ENCODE measurements around the gene CLDN4.
A peak's percentile ranks its signal among the peaks of the same experiment; 100 is the strongest.

CLDN4 gene

DNA sequence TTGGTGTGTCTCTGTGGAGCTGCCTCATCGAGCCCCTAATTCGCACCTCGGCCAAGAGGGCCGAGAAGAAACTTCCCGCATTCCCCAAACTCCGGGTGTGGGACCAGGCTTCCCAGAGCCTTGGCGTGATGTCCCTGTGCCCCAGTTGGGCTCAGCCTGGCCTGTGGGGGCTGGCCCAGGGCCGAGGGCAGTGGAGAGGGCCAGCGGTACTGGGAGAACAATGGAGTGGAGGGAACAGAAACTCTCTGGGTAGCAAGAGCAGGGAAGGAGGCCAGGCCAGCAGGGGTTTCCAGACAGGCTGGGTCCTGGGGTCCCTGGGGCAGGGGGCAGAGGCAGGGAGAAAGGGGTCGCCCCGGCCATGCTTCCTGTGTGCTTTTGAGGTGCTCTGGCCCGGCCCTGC is 46.2 kb downstream of the CLDN4 start:
- H3K18ac ChIP-seq (ENCODE audit: low read length): no peak overlapping the region
- no peak overlapping the region for H4K91ac ChIP-seq (ENCODE audit: low read depth, low read length, poor library complexity)

DNA sequence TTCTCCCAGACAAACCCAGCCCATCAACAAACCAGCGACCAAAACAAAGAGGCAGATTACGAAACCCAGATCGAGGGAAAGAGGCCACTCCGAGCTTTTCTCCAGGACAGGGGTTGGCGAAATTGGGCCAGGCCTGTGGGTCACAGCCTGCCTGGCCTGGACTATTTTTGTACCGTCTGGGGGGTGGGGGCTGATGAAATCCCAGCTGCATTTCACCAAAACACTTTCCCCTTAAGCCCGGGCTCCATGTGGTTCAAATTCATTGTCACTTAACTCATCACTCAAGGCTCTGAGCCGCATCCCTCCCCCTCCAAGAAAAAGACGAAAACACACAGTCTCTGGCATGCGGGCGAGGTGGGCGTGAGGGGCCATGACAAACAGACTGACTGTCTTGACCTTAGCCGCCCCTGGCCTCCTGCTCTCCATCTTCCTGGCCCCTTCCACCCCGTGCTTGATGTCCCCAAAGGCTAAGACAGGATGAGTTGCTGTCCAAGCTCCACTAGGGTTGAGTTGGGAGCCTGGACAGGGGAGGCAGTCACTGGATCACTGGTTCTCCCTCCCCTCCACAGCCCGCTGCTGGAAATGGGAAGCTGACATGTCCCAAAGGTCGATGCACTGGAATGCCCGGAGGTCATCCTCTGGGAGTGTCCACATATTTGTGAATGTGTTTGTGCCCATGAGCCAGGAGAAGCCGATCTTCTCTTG is 49.3 kb downstream of the CLDN4 start:
- Histone ChIP-seq H2BK120ac (ENCODE audit: low read depth, low read length) (no peak overlapping the region), H3K18ac (ENCODE audit: low read length) (peak overlapping the region; percentile 29), H3K4ac (ENCODE audit: low read length) (no peak overlapping the region), H3K23ac (ENCODE audit: low read depth, low read length, poor library complexity) (no peak overlapping the region), H3K14ac (ENCODE audit: low read length) (no peak overlapping the region), H3K4me3 (ENCODE audit: low read length in 2 of 2) (no peak overlapping the region), H3K4me2 (ENCODE audit: insufficient read depth, low read length, poor library complexity, severe bottlenecking) (no peak overlapping the region), H3K9ac (ENCODE audit: low read depth, low read length, poor library complexity) (no peak overlapping the region), H3K36me3 (replicated peaks in 1 of 2; ENCODE audit: control insufficient read depth in 2 of 2, insufficient read depth in 2 of 2, low read length in 2 of 2) (no peaks in the 10 kb centered on the region), H2BK15ac (ENCODE audit: low read length) (no peak overlapping the region), H3K4me1 (ENCODE audit: control insufficient read depth in 2 of 2, insufficient read depth in 1 of 2, low read depth in 1 of 2, low read length in 2 of 2) (no peaks in the 10 kb centered on the region), H4K8ac (ENCODE audit: low read depth, low read length) (no peak overlapping the region), H3K79me1 (ENCODE audit: low read depth, low read length) (no peaks in the 10 kb centered on the region), H2AFZ (ENCODE audit: low read length) (no peak overlapping the region), H2AK5ac (ENCODE audit: low read depth, low read length) (no peak overlapping the region), H2BK12ac (ENCODE audit: low read length) (no peak overlapping the region), H3K27me3 (ENCODE audit: control insufficient read depth in 3 of 3, insufficient read depth in 3 of 3, low read depth in 1 of 3, low read length in 3 of 3) (peaks cover 0 to 9% (median 0%) of the 10 kb centered on the region in 3 experiments), H3K9me3 (replicated peaks in 1 of 2; ENCODE audit: control insufficient read depth in 2 of 2, insufficient read depth in 1 of 2, low read depth in 1 of 2, low read length in 2 of 2) (no peaks in the 10 kb centered on the region), H2BK5ac (ENCODE audit: low read length) (no peak overlapping the region), H4K91ac (ENCODE audit: low read depth, low read length, poor library complexity) (no peak overlapping the region), H3K27ac (replicated peaks; ENCODE audit: low read length) (no peak overlapping the region)
- no peak for DNase-seq (ENCODE audit: low spot score)
- WGBS, 2 donors (ENCODE audit: extremely low coverage in 2 of 2, insufficient read length in 2 of 2, insufficient replicate concordance in 1 of 2): no CpG with 5 or more reads among the region's 18 CpGs

More for the DNA sequence above, 46.2 kb downstream of the CLDN4 start:
- Histone ChIP-seq H3K4me3 (ENCODE audit: low read length in 2 of 2) (no peak overlapping the region), H2BK5ac (ENCODE audit: low read length) (no peak overlapping the region), H2BK120ac (ENCODE audit: low read depth, low read length) (no peak overlapping the region), H3K27me3 (ENCODE audit: control insufficient read depth in 3 of 3, insufficient read depth in 3 of 3, low read depth in 1 of 3, low read length in 3 of 3) (peaks cover 0 to 9% (median 0%) of the 10 kb centered on the region in 3 experiments), H2BK15ac (ENCODE audit: low read length) (no peak overlapping the region), H2AFZ (ENCODE audit: low read length) (no peak overlapping the region), H3K79me1 (ENCODE audit: low read depth, low read length) (no peaks in the 10 kb centered on the region), H3K9ac (ENCODE audit: low read depth, low read length, poor library complexity) (peak overlapping the region; percentile 68), H3K4ac (ENCODE audit: low read length) (no peak overlapping the region), H3K36me3 (replicated peaks in 1 of 2; ENCODE audit: control insufficient read depth in 2 of 2, insufficient read depth in 2 of 2, low read length in 2 of 2) (no peaks in the 10 kb centered on the region), H3K27ac (replicated peaks; ENCODE audit: low read length) (no peak overlapping the region), H3K14ac (ENCODE audit: low read length) (no peak overlapping the region), H3K9me3 (replicated peaks in 1 of 2; ENCODE audit: control insufficient read depth in 2 of 2, insufficient read depth in 1 of 2, low read depth in 1 of 2, low read length in 2 of 2) (no peaks in the 10 kb centered on the region), H2BK12ac (ENCODE audit: low read length) (no peak overlapping the region), H2AK5ac (ENCODE audit: low read depth, low read length) (peak overlapping the region; percentile 53), H4K8ac (ENCODE audit: low read depth, low read length) (no peak overlapping the region), H3K4me2 (ENCODE audit: insufficient read depth, low read length, poor library complexity, severe bottlenecking) (no peak overlapping the region), H3K23ac (ENCODE audit: low read depth, low read length, poor library complexity) (no peak overlapping the region), H3K4me1 (ENCODE audit: control insufficient read depth in 2 of 2, insufficient read depth in 1 of 2, low read depth in 1 of 2, low read length in 2 of 2) (no peaks in the 10 kb centered on the region)
- WGBS, 2 donors (ENCODE audit: extremely low coverage in 2 of 2, insufficient read length in 2 of 2, insufficient replicate concordance in 1 of 2): no CpG with 5 or more reads among the region's 12 CpGs
- DNase-seq (ENCODE audit: low spot score): no peak

DNA sequence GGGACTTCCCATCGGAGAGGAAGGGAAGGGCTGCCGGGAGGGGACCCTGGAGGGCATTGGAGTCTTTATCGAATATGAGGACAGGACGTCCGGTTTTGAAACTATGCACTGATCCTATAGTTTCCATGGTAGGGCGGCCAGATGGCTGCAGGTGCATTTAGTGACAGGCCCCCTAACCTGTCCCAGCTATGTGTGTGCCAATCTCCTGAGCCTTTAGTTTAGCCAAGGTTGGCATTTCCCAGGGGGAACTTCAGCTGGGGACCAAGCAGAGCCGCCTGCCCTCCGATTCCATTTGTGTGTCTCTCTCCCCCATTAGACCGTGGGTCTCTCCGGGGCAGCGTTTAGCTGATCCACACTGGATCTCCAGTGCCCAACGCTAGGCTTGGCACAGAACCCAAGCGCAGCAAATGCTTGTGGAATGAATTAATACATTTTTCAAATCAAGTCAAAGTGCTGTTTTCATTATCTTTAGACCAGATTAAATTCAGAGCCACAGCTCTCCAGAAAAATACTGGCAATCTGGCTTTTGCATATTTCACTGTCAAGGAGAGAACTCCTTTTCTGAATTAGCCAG is 50.0 kb downstream of the CLDN4 start:
- Histone ChIP-seq H3K4ac (ENCODE audit: low read length) (no peak overlapping the region), H3K4me3 (ENCODE audit: low read length in 2 of 2) (no peak overlapping the region), H3K27me3 (ENCODE audit: control insufficient read depth in 3 of 3, insufficient read depth in 3 of 3, low read depth in 1 of 3, low read length in 3 of 3) (peaks cover 0 to 10% (median 0%) of the 10 kb centered on the region in 3 experiments), H3K27ac (replicated peaks; ENCODE audit: low read length) (no peak overlapping the region), H2BK5ac (ENCODE audit: low read length) (no peak overlapping the region), H3K4me1 (ENCODE audit: control insufficient read depth in 2 of 2, insufficient read depth in 1 of 2, low read depth in 1 of 2, low read length in 2 of 2) (no peaks in the 10 kb centered on the region), H3K36me3 (replicated peaks in 1 of 2; ENCODE audit: control insufficient read depth in 2 of 2, insufficient read depth in 2 of 2, low read length in 2 of 2) (no peaks in the 10 kb centered on the region), H3K23ac (ENCODE audit: low read depth, low read length, poor library complexity) (no peak overlapping the region), H4K8ac (ENCODE audit: low read depth, low read length) (no peak overlapping the region), H3K9me3 (replicated peaks in 1 of 2; ENCODE audit: control insufficient read depth in 2 of 2, insufficient read depth in 1 of 2, low read depth in 1 of 2, low read length in 2 of 2) (no peaks in the 10 kb centered on the region), H3K79me1 (ENCODE audit: low read depth, low read length) (no peaks in the 10 kb centered on the region), H3K14ac (ENCODE audit: low read length) (no peak overlapping the region), H3K9ac (ENCODE audit: low read depth, low read length, poor library complexity) (no peak overlapping the region), H3K18ac (ENCODE audit: low read length) (no peak overlapping the region), H3K4me2 (ENCODE audit: insufficient read depth, low read length, poor library complexity, severe bottlenecking) (no peak overlapping the region), H2BK120ac (ENCODE audit: low read depth, low read length) (no peak overlapping the region), H2AK5ac (ENCODE audit: low read depth, low read length) (no peak overlapping the region), H2BK15ac (ENCODE audit: low read length) (no peak overlapping the region), H2AFZ (ENCODE audit: low read length) (no peak overlapping the region), H4K91ac (ENCODE audit: low read depth, low read length, poor library complexity) (no peak overlapping the region), H2BK12ac (ENCODE audit: low read length) (no peak overlapping the region)
- DNase-seq (ENCODE audit: low spot score): no peak
- WGBS, 2 donors (ENCODE audit: extremely low coverage in 2 of 2, insufficient read length in 2 of 2, insufficient replicate concordance in 1 of 2): no CpG with 5 or more reads among the region's 13 CpGs

DNA sequence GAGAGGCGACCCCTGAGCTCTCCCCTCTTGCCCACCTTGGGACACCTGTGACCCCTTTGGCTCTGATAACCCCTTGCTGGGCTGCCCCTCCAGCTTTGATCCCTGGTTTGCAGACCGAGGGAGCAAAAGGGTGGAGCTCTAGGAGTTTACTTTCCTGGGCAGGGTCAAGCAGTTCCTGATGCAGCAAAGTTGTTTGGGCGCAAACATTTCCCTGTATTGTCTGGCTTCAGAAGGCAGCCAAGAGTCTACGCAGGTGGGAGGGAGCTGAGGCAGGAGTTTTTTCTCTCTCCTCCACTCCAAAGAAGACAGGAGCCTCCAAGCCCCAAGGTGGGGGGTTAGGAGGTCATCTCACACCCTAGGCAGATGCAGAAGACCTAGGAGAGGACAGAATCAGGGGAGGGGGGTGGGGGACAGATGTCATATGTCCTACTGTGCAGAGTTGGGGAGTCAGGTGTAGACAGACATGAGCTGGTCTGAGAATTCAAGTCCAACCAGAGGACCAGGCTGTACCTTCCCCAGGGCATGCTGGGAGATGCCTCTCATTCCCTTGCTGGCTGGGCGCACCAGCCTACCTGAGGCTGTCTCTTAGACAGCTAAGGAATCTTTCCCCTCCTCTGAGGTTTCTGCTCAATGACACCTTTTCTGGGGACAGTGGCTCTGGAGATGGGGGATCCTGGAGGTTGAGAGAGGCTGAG is 50.7 kb downstream of the CLDN4 start:
- Histone ChIP-seq H3K23ac (ENCODE audit: low read depth, low read length, poor library complexity) (no peak overlapping the region), H3K9ac (ENCODE audit: low read depth, low read length, poor library complexity) (no peak overlapping the region), H3K4me2 (ENCODE audit: insufficient read depth, low read length, poor library complexity, severe bottlenecking) (no peak overlapping the region), H2AK5ac (ENCODE audit: low read depth, low read length) (no peak overlapping the region), H3K27ac (replicated peaks; ENCODE audit: low read length) (no peak overlapping the region), H3K9me3 (replicated peaks in 1 of 2; ENCODE audit: control insufficient read depth in 2 of 2, insufficient read depth in 1 of 2, low read depth in 1 of 2, low read length in 2 of 2) (no peaks in the 10 kb centered on the region), H2AFZ (ENCODE audit: low read length) (no peak overlapping the region), H4K91ac (ENCODE audit: low read depth, low read length, poor library complexity) (no peak overlapping the region), H2BK12ac (ENCODE audit: low read length) (no peak overlapping the region), H3K79me1 (ENCODE audit: low read depth, low read length) (no peaks in the 10 kb centered on the region), H2BK120ac (ENCODE audit: low read depth, low read length) (peak overlapping the region; percentile 52), H3K27me3 (ENCODE audit: control insufficient read depth in 3 of 3, insufficient read depth in 3 of 3, low read depth in 1 of 3, low read length in 3 of 3) (peaks cover 0 to 17% (median 0%) of the 10 kb centered on the region in 3 experiments), H2BK15ac (ENCODE audit: low read length) (no peak overlapping the region), H3K18ac (ENCODE audit: low read length) (peak overlapping the region; percentile 46), H4K8ac (ENCODE audit: low read depth, low read length) (no peak overlapping the region), H3K14ac (ENCODE audit: low read length) (no peak overlapping the region), H2BK5ac (ENCODE audit: low read length) (no peak overlapping the region), H3K4me1 (ENCODE audit: control insufficient read depth in 2 of 2, insufficient read depth in 1 of 2, low read depth in 1 of 2, low read length in 2 of 2) (peaks cover 0 to 2% of the 10 kb centered on the region in 2 donors), H3K4ac (ENCODE audit: low read length) (no peak overlapping the region), H3K4me3 (ENCODE audit: low read length in 2 of 2) (no peak overlapping the region), H3K36me3 (replicated peaks in 1 of 2; ENCODE audit: control insufficient read depth in 2 of 2, insufficient read depth in 2 of 2, low read length in 2 of 2) (no peaks in the 10 kb centered on the region)
- DNase-seq (ENCODE audit: low spot score): no peak
- WGBS, 2 donors (ENCODE audit: extremely low coverage in 2 of 2, insufficient read length in 2 of 2, insufficient replicate concordance in 1 of 2): no CpG with 5 or more reads among the region's 5 CpGs
